NT2/D1 (cell line): ENCODE measurements around the gene GRIA4.

ENCODE experiments used
- SUZ12 ChIP-seq: IDR thresholded peaks from 2 replicates; pipeline ENCODE4 v1.6.1; 2011; ENCODE audit not compliant: insufficient read length, insufficient read depth; ENCODE audit errors: extremely low read depth
- ZNF274 ChIP-seq: IDR thresholded peaks from 2 replicates; pipeline ENCODE4 v1.6.1; 2011; ENCODE audit warnings: mild to moderate bottlenecking, low read depth, low read length

DNA sequence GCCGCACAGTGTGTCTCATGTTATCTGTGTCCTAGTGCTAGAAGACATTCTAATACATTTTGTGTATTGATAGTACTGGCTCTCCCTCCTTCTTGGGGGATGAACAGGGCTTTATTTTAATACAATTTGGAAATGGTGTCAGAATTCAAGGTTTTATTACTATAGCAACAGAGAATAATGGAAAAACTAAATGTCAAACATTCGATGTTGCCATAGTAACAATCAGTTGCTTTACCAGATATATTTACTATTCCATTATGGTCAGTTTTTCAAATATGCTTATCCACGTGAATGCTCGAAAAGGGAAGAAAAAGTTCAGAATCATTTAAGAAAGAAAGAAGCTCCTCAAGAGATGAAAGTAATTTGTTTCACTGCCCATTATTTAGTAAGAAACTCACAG lies 420.7 kb downstream of the GRIA4 start:
- TF ChIP-seq SUZ12: no peak
- TF ChIP-seq ZNF274: no peak
